Measurements from ENCODE around the gene AIF1L. TPM values are rescaled to one million over a fixed set of nuclear protein-coding genes. Genes with fewer than 3 reads are reported as not detected.

Gene AIF1L
- total and polyA plus RNA-seq, 2 experiments from 2014 or later: 4.2 to 6.0 TPM

- H3K4me1 ChIP-seq (ENCODE audit: insufficient read depth): no peaks in the 10 kb centered on the region
- H3K27me3 ChIP-seq: no peaks in the 10 kb centered on the region
- H3K79me2 ChIP-seq: no peaks in the 10 kb centered on the region
- no peak overlapping the region for H3K27ac ChIP-seq
- H3K9me2 ChIP-seq (replicated peaks; ENCODE audit: insufficient read depth): no peaks in the 10 kb centered on the region
- no peak overlapping the region for H3K4me2 ChIP-seq
- no peak for DNase-seq (ENCODE audit: low spot score)
- H3K9me3 ChIP-seq (ENCODE audit: low read depth): no peaks in the 10 kb centered on the region
- H3K36me3 ChIP-seq (replicated peaks; ENCODE audit: insufficient read depth, low read depth): no peaks in the 10 kb centered on the region
- TF ChIP-seq EZH2 (IDR thresholded peaks at IDR 0.05; ENCODE audit: borderline replicate concordance) (no peak), CTCF (IDR thresholded peaks at IDR 0.05; ENCODE audit: poor library complexity) (no peak), EZH2phosphoT487 (IDR thresholded peaks at IDR 0.05; ENCODE audit: low read depth, severe bottlenecking, unreplicated experiment) (no peak)
- H3K4me3 ChIP-seq: no peak overlapping the region
- no peaks in the 10 kb centered on the region for H4K20me1 ChIP-seq (ENCODE audit: insufficient read depth, poor library complexity, severe bottlenecking)
- no peak overlapping the region for H2AFZ ChIP-seq
- WGBS (ENCODE audit: low lambda C conversion rate, missing lambda C conversion rate): 97% methylated on average over 18 of the region's 19 CpGs
Observed at GRCh38 chr9:131087354-131087893, 8.9 kb upstream of the AIF1L start.

GRCh38 chr9:131090025-131090787, 6.1 kb upstream of the AIF1L start:
- H3K9me3 ChIP-seq (ENCODE audit: low read depth): no peaks in the 10 kb centered on the region
- 90% methylated on average over 12 of the region's 13 CpGs for WGBS (ENCODE audit: low lambda C conversion rate, missing lambda C conversion rate)
- H3K4me3 ChIP-seq: no peak overlapping the region
- H4K20me1 ChIP-seq (ENCODE audit: insufficient read depth, poor library complexity, severe bottlenecking): no peaks in the 10 kb centered on the region
- TF ChIP-seq EZH2phosphoT487 (IDR thresholded peaks at IDR 0.05; ENCODE audit: low read depth, severe bottlenecking, unreplicated experiment) (no peak), EZH2 (IDR thresholded peaks at IDR 0.05; ENCODE audit: borderline replicate concordance) (no peak), CTCF (IDR thresholded peaks at IDR 0.05; ENCODE audit: poor library complexity) (no peak)
- no peak overlapping the region for H3K27ac ChIP-seq
- no peaks in the 10 kb centered on the region for H3K36me3 ChIP-seq (replicated peaks; ENCODE audit: insufficient read depth, low read depth)
- H3K27me3 ChIP-seq: peaks cover 6% of the 10 kb centered on the region
- no peaks in the 10 kb centered on the region for H3K4me1 ChIP-seq (ENCODE audit: insufficient read depth)
- H3K4me2 ChIP-seq: no peak overlapping the region
- no peaks in the 10 kb centered on the region for H3K9me2 ChIP-seq (replicated peaks; ENCODE audit: insufficient read depth)
- DNase-seq (ENCODE audit: low spot score): no peak
- no peak overlapping the region for H2AFZ ChIP-seq
- H3K79me2 ChIP-seq: no peaks in the 10 kb centered on the region

- TF ChIP-seq CTCF (IDR thresholded peaks at IDR 0.05; ENCODE audit: poor library complexity) (no peak), EZH2 (IDR thresholded peaks at IDR 0.05; ENCODE audit: borderline replicate concordance) (no peak), EZH2phosphoT487 (IDR thresholded peaks at IDR 0.05; ENCODE audit: low read depth, severe bottlenecking, unreplicated experiment) (no peak)
- DNase-seq (ENCODE audit: low spot score): no peak
- 91% methylated on average over 19 of the region's 19 CpGs for WGBS (ENCODE audit: low lambda C conversion rate, missing lambda C conversion rate)
- Histone ChIP-seq H3K4me3 (no peak overlapping the region), H3K27ac (no peak overlapping the region), H3K27me3 (peaks cover 15% of the 10 kb centered on the region), H3K36me3 (replicated peaks; ENCODE audit: insufficient read depth, low read depth) (no peaks in the 10 kb centered on the region), H3K4me1 (ENCODE audit: insufficient read depth) (peaks cover 4% of the 10 kb centered on the region), H4K20me1 (ENCODE audit: insufficient read depth, poor library complexity, severe bottlenecking) (no peaks in the 10 kb centered on the region), H3K79me2 (no peaks in the 10 kb centered on the region), H3K4me2 (no peak overlapping the region), H3K9me2 (replicated peaks; ENCODE audit: insufficient read depth) (no peaks in the 10 kb centered on the region), H3K9me3 (ENCODE audit: low read depth) (no peaks in the 10 kb centered on the region), H2AFZ (no peak overlapping the region)
Observed at GRCh38 chr9:131091352-131091992, 4.9 kb upstream of the AIF1L start.
